Superior temporal gyrus (tissue), 1 donor: ENCODE measurements around the gene GIMAP1.
"Not testable (repeated sequence)": the region's sequence is repeated elsewhere in the genome, so short reads cannot be mapped to it uniquely, and the experiment has no call there.

Experiments
- DNase-seq: peaks from one replicate; pipeline ENCODE4 v3.0.0-alpha.2; 2016; ENCODE audit errors: extremely low spot score

The GIMAP1 gene

GRCh38 chr7:150716368-150716767, at the start of gene GIMAP1:
GIMAP1 (plus strand) TSS chr7:150716613; CDS start chr7:150719048, 2,435 bp downstream.
- DNase-seq: no peak

DNA sequence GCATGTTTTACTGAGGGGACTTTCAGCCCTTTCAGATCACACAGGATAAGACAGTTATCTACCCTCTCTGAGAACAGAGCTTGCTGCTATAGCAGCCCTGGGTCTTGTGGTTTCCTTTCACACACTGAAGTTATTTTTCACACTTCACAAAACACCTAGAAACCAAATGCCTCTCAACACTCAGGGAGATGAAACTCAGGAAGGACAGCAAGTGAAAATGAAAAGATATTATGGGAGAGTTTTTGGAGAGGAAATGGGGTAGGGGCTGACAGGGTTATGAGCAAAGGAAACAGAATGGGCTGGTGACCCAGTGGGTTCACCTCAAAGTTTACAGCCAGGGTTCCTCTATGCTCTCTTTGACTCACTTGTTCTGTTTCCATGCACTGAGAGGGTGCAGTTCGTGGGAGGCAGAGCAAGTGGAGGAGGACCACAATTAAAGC, 47.9 kb upstream of the GIMAP1 start:
- no peak for DNase-seq

- DNase-seq: no peak
Measured at GRCh38 chr7:150668977-150669376, 47.4 kb upstream of the GIMAP1 start.

GRCh38 chr7:150671798-150672585, 44.4 kb upstream of the GIMAP1 start:
- DNase-seq: not testable (repeated sequence)

DNA sequence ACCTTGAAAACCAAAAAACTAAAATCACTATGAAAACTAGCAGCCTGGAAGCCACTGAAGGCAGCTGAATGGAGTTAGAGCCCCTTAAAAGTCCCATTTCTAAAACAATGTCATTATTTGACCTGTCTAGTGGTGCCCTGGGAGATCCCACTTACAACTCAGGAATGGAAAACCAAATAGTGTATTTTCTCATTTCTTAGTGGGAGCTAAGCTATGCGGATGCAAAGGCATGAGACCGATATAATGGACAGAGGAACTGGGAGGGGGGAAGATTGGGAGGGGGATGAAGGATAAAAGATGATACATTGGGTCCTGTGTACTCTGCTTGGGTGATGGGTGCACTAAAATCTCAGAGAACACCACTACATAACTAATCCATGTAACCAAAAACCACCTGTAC, 40.7 kb upstream of the GIMAP1 start:
- DNase-seq: no peak

DNA sequence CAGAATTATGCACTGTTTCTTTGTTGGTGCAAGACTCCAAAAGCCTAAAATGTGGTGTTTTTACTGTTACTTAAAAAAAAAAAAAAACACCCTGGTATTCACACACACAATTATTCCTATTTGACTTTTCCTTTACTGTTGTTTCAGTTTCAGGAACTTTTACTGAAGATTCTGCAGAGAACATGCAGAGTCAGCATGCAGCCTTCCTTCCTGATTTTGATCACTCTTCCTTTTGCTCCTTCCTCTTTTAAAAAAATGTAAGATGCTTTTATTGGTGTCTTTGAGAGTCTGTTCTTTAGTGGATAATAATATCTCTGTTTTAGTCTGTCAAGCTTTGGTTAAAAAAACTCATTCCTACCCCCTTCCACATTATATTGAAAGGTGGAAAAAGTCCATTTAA, 40.1 kb upstream of the GIMAP1 start:
- not testable (repeated sequence) for DNase-seq

DNA sequence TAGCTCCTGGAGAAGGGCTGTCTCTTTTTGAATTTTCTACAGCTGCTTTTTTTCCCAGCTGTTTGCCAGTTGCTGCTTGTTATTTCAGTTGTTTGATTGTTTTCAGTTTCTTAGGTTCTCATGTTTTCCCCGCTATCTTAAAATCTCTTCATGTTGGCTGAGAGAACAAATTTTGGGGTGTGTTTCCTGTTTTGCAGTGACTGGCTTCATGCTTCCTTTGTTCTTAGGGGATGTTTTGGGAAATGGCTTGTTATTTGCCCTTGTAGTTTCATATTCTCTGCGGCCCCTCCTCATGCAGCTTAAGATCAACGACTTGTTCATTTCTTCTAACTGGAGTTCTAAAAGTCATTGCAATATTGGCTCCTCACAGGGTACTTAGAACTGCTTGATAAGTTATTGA, 39.6 kb upstream of the GIMAP1 start:
- not testable (repeated sequence) for DNase-seq

- DNase-seq: not testable (repeated sequence)
Measured at GRCh38 chr7:150678601-150679000, 37.8 kb upstream of the GIMAP1 start.

DNA sequence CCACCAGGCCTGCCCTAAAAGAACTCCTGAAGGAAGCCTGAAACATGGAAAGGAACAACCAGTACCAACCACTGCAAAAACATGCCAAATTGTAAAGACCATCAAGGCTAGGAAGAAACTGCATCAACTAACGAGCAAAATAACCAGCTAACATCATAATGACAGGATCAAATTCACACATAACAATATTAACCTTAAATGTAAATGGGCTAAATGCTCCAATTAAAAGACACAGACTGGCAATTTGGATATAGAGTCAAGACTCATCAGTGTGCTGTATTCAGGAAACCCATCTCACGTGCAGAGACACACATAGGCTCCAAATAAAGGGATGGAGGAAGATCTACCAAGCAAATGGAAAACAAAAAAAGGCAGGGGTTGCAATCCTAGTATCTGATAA, 36.0 kb upstream of the GIMAP1 start:
- DNase-seq: not testable (repeated sequence)

GRCh38 chr7:150685219-150686029, 31.0 kb upstream of the GIMAP1 start, which contains the start of gene GIMAP2:
GIMAP2 (plus strand) TSS chr7:150685706; CDS start chr7:150687060, 1,354 bp downstream.
- DNase-seq: peak; percentile 55

- DNase-seq: no peak
Measured at GRCh38 chr7:150686030-150686631, 30.3 kb upstream of the GIMAP1 start.

- no peak for DNase-seq
Measured at GRCh38 chr7:150688630-150689029, 27.8 kb upstream of the GIMAP1 start.

DNA sequence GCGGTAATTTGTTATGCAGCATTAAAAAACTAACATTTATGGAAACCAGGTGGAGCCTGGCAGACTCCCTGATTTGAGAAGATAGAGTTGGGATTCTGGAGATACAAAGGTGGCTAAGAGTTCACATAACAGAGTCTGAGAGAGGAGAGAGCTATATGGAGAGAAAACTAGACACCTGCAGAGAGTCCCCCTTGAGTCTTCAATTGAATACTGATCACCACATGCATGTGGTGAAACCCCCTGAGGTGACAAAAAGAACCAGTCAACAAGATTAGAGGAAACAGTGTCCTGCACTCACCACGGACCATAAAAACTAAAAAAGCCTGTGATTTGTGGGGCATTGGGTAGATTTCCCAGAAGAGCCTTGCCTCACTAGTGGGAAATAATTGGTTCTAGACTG, 20.8 kb upstream of the GIMAP1 start:
- no peak for DNase-seq

DNA sequence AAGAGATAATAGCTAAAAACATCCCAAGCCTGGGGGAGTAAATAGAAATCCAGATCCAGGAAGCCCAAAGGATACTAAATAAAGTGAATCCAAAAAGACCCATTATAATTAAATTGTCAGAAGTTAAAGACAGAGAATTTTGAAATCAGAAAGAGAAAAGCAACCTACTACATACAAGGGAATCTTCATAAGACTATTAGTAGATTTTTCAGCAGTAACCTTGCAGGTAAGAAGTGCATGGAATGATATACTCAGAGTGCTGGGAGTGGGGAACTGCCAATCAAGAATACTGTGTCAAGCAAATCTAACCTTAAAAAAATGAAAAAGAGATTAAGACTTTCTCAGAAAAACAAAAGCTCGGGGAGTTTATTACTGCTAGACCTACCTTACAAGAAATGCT, 13.2 kb upstream of the GIMAP1 start:
- DNase-seq: no peak

DNA sequence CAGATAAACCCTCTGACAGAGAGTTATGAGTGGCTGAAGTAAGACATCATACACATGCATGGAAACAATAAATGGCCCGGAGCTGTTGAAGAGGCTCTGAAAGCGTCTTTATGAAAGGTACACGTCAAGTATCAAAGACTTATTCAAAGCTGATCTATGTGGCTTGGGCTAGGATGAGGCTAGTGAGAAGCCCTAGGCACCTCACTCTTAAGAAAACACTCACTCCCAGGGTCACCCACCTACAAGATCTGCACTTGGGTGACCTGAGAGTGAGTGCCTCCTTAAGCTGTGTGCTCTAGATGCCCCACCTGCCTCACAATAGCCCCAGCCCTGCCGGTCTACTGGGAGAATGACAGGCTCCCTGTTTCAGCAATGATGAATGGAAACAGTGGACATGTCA, 1.1 kb upstream of the GIMAP1 start:
- no peak for DNase-seq

DNA sequence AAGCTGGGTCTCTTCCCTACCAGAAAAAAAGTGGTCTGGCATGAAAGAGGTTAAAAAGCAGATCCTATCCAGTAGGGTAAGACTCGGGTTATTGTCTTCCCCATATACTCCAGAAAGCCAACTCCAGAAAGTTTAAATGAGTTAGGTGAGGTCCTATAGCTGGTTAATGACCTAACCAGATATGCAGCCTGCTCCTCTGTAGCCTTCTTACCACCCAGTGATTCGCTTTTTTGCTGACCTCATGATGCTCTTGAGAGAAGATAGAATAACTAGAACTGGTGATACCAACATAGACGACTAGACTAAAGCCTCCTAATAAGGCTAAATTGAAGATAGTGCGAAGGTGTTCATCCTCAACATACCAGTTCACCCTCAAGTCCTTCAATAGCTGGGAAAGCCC, 675 bp upstream of the GIMAP1 start:
- DNase-seq: no peak

- DNase-seq: no peak
Measured at GRCh38 chr7:150716939-150717338, 526 bp downstream of the GIMAP1 start.

- DNase-seq: no peak
Measured at GRCh38 chr7:150717814-150718420, 1.5 kb downstream of the GIMAP1 start.

DNA sequence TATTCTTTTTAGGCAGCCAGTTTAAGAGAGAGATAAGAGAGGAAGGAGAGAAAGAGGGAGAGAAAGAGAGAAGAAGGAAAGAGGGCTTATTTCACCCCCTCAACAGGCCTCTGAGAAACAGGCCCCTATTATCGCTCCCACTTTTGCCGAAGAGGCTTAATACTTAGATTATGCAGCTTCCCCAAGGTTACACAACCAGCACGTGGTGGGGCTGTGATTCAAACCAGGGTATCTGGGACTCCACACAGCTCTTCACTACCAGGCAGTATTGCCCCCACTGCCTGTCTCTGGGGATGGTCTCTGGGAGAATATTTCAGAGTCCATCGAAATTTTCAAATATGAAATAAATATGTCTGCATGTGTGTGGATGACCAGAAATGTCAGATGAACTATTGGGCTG, 3.0 kb downstream of the GIMAP1 start:
- no peak for DNase-seq

- no peak for DNase-seq
Measured at GRCh38 chr7:150719960-150720891, 3.8 kb downstream of the GIMAP1 start.

- no peak for DNase-seq
Measured at GRCh38 chr7:150721970-150722373, 5.6 kb downstream of the GIMAP1 start.
